ENCODE data around the gene MRPL17.

Gene MRPL17

GRCh38 chr11:6670202-6670830 is 12.8 kb downstream of the MRPL17 start:
- Mint-ChIP-seq H3K4me3 (peak overlapping the region; percentile 42), H3K4me1 (ENCODE audit: low read depth) (peaks cover 88% of the 10 kb centered on the region), H3K9me3 (ENCODE audit: low read depth) (no peaks in the 10 kb centered on the region), H3K27me3 (no peaks in the 10 kb centered on the region), H3K27ac (peak overlapping the region; percentile 70), H3K36me3 (no peaks in the 10 kb centered on the region)

DNA sequence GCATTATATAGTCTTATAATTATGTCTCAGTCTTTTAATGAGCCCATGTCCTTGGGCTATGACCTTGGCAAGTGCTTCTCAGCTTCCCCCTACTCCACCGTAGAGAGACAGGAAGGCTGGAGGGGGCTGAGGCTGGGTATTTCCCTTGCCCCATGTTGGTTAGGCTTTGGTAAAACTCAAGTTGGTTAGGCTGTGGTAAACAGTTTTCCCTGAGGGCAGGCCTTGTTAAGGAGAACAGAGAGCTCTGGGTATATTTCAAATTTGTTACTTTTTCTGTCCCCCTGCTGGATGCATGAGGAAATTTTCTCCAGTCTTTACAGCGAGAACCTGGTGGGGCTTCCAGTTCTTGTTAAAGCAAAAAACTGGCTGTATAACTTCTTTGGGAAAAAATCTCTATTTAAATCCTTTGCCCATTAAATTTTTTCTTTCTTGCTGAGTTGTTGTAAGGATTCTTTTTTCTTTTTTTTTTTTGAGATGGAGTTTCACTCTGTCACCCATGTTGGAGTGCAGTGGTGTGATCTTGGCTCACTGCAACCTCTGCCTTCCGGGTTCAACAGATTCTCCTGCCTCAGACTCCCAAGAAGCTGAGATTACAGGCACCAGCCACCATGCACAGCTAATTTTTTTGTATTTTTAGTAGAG is 15.3 kb downstream of the MRPL17 start:
- no peaks in the 10 kb centered on the region for H3K27me3 Mint-ChIP-seq
- no peak overlapping the region for H3K4me3 Mint-ChIP-seq
- H3K27ac Mint-ChIP-seq = peak overlapping the region; percentile 88
- H3K9me3 Mint-ChIP-seq (ENCODE audit: low read depth) = no peaks in the 10 kb centered on the region
- no peaks in the 10 kb centered on the region for H3K36me3 Mint-ChIP-seq
- peaks cover 74% of the 10 kb centered on the region for H3K4me1 Mint-ChIP-seq (ENCODE audit: low read depth)

DNA sequence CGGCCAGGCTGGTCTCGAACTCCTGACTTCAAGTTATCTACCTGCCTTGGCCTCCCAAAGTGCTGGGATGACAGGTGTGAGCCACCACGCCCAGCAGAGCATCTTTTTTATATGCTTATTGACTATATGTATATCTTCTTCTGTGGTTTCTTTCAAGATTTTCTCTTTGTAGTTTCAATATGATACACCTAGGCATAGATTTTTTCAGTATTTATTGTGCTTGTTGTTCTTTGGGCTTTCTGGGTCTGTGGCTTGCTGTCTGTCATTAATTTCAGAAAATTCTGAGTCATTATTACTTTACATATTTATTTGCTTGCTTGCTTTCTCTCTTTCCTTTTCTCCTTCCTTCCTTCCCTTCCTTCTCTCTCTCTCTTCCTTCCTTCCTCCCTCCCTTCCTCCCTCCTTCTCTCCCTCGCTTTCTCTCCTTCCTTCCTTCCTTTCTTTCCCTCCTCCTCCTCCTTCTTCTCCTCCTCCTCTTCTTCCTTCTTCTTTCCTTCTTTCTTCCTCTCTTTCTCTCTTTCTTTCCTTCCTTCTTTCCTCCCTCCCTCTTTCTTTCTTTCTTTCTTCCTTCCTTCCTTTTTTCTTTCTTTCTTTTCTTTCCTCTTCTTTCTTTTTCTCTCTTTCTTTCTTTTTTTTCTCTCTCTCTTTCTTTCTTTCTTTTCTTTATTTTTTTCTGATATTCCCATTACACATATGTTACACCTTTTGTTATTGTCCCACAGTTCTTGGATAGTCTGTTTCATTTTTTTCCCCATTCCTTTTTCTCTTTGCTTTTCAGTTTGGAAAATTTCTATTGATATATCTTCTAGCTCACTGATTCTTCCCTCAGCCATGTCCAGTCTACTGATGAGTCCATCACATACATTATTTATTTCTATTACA is 16.6 kb downstream of the MRPL17 start:
- H3K4me1 Mint-ChIP-seq (ENCODE audit: low read depth) = peaks cover 61% of the 10 kb centered on the region
- no peaks in the 10 kb centered on the region for H3K27me3 Mint-ChIP-seq
- H3K9me3 Mint-ChIP-seq (ENCODE audit: low read depth) = no peaks in the 10 kb centered on the region
- peak overlapping the region; percentile 28 for H3K4me3 Mint-ChIP-seq
- H3K27ac Mint-ChIP-seq = peak overlapping the region; percentile 88
- H3K36me3 Mint-ChIP-seq = no peaks in the 10 kb centered on the region

DNA sequence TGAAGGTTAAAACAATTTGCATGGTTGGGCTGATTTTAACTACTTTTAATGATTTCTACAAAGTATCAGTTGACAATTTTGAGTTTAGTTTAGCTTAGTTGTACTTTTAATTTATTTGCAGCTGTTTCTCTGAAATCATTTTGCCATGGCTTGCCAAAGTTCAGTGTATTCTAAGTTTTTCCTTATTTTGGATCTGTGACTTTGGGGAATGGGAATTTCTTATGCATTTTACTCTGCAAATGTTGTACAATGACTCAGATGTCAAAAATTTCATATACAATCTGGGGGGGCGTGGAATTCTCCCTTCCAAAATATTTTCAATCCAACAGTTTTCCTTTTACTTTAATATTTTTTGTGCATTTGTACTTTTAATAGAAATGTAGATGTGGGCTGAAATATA is 18.6 kb downstream of the MRPL17 start:
- Mint-ChIP-seq H3K27me3 (no peaks in the 10 kb centered on the region), H3K4me1 (ENCODE audit: low read depth) (peaks cover 42% of the 10 kb centered on the region), H3K4me3 (no peak overlapping the region), H3K36me3 (no peaks in the 10 kb centered on the region), H3K27ac (no peak overlapping the region), H3K9me3 (ENCODE audit: low read depth) (no peaks in the 10 kb centered on the region)

GRCh38 chr11:6663794-6664469 is 19.2 kb downstream of the MRPL17 start:
- no peak overlapping the region for H3K4me3 Mint-ChIP-seq
- no peaks in the 10 kb centered on the region for H3K36me3 Mint-ChIP-seq
- no peaks in the 10 kb centered on the region for H3K27me3 Mint-ChIP-seq
- no peaks in the 10 kb centered on the region for H3K9me3 Mint-ChIP-seq (ENCODE audit: low read depth)
- H3K27ac Mint-ChIP-seq = peak overlapping the region; percentile 42
- peaks cover 37% of the 10 kb centered on the region for H3K4me1 Mint-ChIP-seq (ENCODE audit: low read depth)

DNA sequence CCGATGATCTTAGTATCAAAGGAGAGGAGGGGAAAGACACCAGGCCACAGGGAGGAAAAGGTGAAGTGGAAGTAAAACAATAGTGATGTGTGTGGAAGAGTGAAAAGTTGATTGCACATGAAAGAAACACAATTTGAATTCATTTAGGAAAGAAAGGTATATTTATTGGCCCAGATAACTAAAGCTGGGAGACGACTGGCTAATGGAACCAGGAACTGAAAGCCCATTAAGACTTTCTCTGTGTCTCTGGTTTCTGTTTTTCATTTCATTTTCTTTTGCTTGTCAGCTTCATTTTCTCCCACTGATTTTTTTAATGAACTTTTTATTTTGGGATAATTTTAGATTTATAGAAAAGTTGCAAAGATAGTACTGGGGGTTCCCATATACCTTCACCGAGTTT is 22.4 kb downstream of the MRPL17 start:
- no peak overlapping the region for H3K4me3 Mint-ChIP-seq
- H3K9me3 Mint-ChIP-seq (ENCODE audit: low read depth) = no peaks in the 10 kb centered on the region
- no peaks in the 10 kb centered on the region for H3K27me3 Mint-ChIP-seq
- no peaks in the 10 kb centered on the region for H3K36me3 Mint-ChIP-seq
- no peak overlapping the region for H3K27ac Mint-ChIP-seq
- peaks cover 13% of the 10 kb centered on the region for H3K4me1 Mint-ChIP-seq (ENCODE audit: low read depth)

- Mint-ChIP-seq H3K36me3 (no peaks in the 10 kb centered on the region), H3K4me1 (ENCODE audit: low read depth) (peaks cover 9% of the 10 kb centered on the region)
Observed at GRCh38 chr11:6658647-6659046, 24.5 kb downstream of the MRPL17 start.

DNA sequence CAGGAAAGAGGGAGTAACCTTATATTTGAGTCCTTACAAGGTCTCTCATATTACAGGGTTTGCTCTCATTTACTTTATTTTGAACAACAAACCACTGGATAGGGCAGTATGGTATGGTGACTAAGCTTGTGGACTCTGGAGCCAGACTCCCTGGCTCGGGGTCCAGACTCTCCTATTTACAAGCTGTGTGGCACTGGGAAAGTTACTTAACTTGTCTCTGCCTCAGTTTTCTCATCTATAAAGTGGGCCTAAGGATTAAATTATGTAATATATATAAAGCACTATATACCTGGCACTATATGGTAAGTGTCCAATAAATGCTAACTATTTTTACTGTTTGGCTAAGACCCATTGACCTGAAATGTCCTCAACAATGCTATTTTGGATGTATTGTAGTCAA is 25.8 kb downstream of the MRPL17 start:
- Mint-ChIP-seq H3K9me3 (ENCODE audit: low read depth) (no peaks in the 10 kb centered on the region), H3K36me3 (no peaks in the 10 kb centered on the region), H3K27me3 (no peaks in the 10 kb centered on the region), H3K27ac (no peak overlapping the region), H3K4me1 (ENCODE audit: low read depth) (peaks cover 2% of the 10 kb centered on the region), H3K4me3 (peak overlapping the region; percentile 66)

More at GRCh38 chr11:6658647-6659046, 24.5 kb downstream of the MRPL17 start:
- Mint-ChIP-seq H3K27ac (no peak overlapping the region), H3K4me3 (no peak overlapping the region), H3K9me3 (ENCODE audit: low read depth) (no peaks in the 10 kb centered on the region), H3K27me3 (no peaks in the 10 kb centered on the region)

DNA sequence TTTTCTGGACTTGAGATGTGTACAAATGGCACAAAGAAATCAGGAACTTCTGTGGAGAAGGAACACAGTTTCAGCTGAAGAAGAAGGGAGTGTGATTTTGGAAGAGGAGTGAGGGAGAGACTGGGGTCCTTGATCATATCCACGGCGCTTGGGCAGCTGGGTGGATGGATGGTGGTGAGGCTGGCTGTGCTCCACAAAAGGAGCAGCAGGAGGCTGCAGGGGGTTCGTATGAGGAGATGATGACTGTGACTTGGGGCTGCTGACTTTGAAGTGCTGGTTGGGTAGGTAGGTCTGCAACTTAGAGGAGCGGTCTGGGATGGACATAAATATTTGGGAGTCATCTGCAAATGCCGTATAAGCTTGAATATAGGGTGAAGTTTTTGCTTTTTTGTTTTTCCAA is 26.2 kb downstream of the MRPL17 start:
- Mint-ChIP-seq H3K4me1 (ENCODE audit: low read depth) (peaks cover 2% of the 10 kb centered on the region), H3K36me3 (no peaks in the 10 kb centered on the region), H3K27ac (peak overlapping the region; percentile 16), H3K4me3 (peak overlapping the region; percentile 66), H3K27me3 (no peaks in the 10 kb centered on the region), H3K9me3 (ENCODE audit: low read depth) (no peaks in the 10 kb centered on the region)

GRCh38 chr11:6656584-6656915 is 26.6 kb downstream of the MRPL17 start:
- Mint-ChIP-seq H3K4me3 (peak overlapping the region; percentile 66), H3K4me1 (ENCODE audit: low read depth) (peaks cover 2% of the 10 kb centered on the region), H3K27me3 (no peaks in the 10 kb centered on the region), H3K36me3 (no peaks in the 10 kb centered on the region), H3K27ac (peak overlapping the region; percentile 16), H3K9me3 (ENCODE audit: low read depth) (no peaks in the 10 kb centered on the region)

DNA sequence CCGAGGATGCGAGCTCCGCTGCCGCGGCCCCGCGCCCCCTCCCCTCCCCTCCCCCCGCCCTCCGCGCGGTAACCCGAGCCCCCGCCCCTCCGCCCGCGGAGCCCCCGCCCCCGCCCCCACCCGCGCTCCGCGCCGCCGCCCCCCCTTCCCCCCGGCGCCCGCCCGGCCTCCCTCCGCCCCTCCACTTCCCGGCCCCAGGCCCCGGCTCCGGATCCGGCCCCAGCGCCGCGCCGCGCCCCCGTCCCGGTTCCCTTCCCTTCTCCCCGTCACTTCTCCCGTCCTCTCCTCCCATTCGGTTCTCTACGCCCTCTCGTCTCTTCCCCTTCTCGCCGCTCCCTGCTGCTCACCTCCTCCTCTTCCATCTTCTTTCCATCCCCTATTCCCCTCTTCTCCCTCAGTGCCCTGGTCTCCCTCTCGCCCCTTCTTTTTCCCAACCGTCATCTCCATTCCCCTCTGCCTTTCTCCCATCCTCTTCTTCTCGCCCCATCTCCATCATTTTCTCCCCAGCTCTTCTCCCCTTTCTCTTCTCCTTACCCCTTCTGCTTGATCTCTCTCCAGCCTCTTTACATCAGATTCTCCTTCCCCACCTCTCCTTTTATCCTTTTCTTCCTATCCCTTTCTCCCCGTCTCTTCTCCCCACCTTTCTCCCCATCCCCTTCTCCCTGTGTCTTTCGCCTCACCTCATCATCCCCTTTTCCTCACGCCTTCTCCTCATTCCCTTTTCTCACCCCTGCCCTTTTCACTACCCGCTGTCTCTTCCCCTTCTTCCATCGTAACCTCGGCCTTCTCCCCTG is 27.2 kb downstream of the MRPL17 start, which contains the start of gene DCHS1:
TSS of gene DCHS1 (minus strand) at position 20 of the 794 bp plus-strand sequence. CDS start 14,196 bp downstream, outside the sequence.
- Mint-ChIP-seq H3K27ac (peak within 1 kb of the TSS; percentile 62), H3K9me3 (ENCODE audit: low read depth) (no peaks in the 10 kb centered on the region), H3K4me3 (peak within 1 kb of the TSS; percentile 66), H3K4me1 (ENCODE audit: low read depth) (peaks cover 2% of the 10 kb centered on the region), H3K36me3 (no peaks in the 10 kb centered on the region), H3K27me3 (no peaks in the 10 kb centered on the region)

DNA sequence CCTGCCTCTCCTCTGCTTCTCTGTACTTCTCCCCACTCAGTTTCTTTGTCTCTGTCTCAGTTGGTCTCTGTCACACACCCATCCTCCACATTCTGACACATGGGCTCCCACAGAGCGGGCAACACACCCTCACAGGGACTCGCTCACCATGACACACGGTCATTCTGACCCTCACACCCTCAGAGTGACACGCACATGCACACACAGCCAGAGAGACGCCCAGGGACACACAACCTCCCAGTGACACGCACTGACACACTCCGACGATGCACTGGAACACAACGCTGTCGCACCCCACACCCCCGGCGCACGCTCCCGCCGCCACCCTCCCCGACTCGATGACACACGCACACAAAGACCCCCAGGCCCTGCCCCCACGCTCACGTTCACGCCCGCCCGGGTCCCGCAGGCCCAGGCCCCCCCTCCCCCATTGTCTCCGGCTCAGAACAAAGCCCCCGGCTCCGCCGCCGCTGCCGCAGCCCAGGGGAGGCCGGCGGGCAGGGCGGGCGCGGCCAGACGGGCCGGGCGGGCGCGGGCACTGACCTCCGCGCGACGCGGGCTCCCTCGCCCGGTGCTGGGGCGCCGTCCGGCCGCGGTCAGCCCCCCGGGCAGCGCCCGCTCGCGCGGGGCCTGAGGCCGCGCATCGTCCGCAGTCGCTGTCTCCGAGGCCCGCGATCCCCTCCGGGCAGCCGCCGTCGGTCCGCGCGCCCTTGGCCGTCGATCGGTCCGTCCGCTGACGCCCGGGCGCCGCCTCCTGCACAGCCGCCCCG is 27.9 kb downstream of the MRPL17 start:
- Mint-ChIP-seq H3K36me3 (no peaks in the 10 kb centered on the region), H3K4me1 (ENCODE audit: low read depth) (peaks cover 2% of the 10 kb centered on the region), H3K9me3 (ENCODE audit: low read depth) (no peaks in the 10 kb centered on the region), H3K27ac (no peak overlapping the region), H3K4me3 (no peak overlapping the region), H3K27me3 (no peaks in the 10 kb centered on the region)

DNA sequence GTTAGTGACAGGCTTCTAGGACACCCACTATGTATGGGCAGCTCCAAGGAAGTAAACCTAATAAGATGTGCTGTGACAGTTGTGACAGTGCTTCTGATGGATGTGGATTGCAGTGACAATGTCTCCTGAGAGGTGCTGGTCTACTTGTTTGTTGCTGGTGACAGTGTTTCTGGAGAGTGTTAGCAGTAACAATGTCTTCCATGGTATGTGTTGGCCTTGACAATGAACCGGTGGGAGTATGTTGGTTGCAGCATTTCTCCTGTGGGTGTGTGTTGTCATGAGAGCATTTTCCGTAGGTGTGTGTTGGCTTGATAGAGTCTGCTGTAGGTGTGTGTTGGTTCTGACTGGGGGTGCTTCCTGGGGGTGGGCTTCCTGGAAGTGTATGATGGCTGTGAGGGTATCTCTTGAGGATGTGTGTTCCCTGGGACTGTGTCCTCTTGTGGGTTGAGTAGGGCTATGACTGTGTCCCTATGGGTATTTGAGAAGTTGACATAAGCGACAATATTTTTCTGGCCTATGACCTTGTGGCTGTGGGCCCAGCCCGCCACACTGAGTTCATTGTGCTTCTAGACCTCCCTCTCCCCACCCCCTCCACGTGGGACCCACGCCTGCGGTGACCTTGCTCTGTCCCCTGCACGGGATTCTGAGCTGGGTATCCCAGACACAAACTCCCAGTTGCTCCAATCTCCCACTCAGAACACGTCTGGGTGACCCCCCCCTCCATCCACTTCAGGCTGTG is 28.7 kb downstream of the MRPL17 start:
- peaks cover 2% of the 10 kb centered on the region for H3K4me1 Mint-ChIP-seq (ENCODE audit: low read depth)
- H3K4me3 Mint-ChIP-seq = no peak overlapping the region
- H3K27me3 Mint-ChIP-seq = no peaks in the 10 kb centered on the region
- no peaks in the 10 kb centered on the region for H3K36me3 Mint-ChIP-seq
- no peak overlapping the region for H3K27ac Mint-ChIP-seq
- H3K9me3 Mint-ChIP-seq (ENCODE audit: low read depth) = no peaks in the 10 kb centered on the region
